Epithelial cell of esophagus (primary cell): ENCODE results near the gene CFAP299.
A peak's percentile ranks its signal among the peaks of the same experiment; 100 is the strongest.

ENCODE experiments used
- DNase-seq: peaks from one replicate; pipeline ENCODE4 v3.0.0; 2010; ENCODE audit warnings: low read depth
- H3K4me3 ChIP-seq: 2 replicates; pipeline ENCODE4 v1.5.1; 2011; ENCODE audit warnings: mild to moderate bottlenecking, low read length, control low read depth
- CTCF ChIP-seq: IDR thresholded peaks from 2 replicates; pipeline ENCODE4 v1.5.1; 2011; ENCODE audit warnings: low read depth, mild to moderate bottlenecking, low read length, control low read depth, inconsistent platforms; ENCODE audit not compliant: insufficient read depth; ENCODE audit errors: missing control alignments

Gene CFAP299

GRCh38 chr4:80578001-80578400 is 242.5 kb downstream of the CFAP299 start:
- H3K4me3 ChIP-seq = no peak overlapping the region
- TF ChIP-seq CTCF = no peak
- DNase-seq = no peak

- TF ChIP-seq CTCF = no peak
- no peak overlapping the region for H3K4me3 ChIP-seq
- DNase-seq = no peak
Measured at GRCh38 chr4:80585542-80585941, 250.0 kb downstream of the CFAP299 start.

GRCh38 chr4:80586716-80587115 is 251.2 kb downstream of the CFAP299 start:
- TF ChIP-seq CTCF = no peak
- DNase-seq = peak; percentile 74
- H3K4me3 ChIP-seq = no peak overlapping the region

- TF ChIP-seq CTCF = no peak
- DNase-seq = peak; percentile 90
- H3K4me3 ChIP-seq = no peak overlapping the region
Measured at GRCh38 chr4:80587871-80588385, 252.4 kb downstream of the CFAP299 start.

DNA sequence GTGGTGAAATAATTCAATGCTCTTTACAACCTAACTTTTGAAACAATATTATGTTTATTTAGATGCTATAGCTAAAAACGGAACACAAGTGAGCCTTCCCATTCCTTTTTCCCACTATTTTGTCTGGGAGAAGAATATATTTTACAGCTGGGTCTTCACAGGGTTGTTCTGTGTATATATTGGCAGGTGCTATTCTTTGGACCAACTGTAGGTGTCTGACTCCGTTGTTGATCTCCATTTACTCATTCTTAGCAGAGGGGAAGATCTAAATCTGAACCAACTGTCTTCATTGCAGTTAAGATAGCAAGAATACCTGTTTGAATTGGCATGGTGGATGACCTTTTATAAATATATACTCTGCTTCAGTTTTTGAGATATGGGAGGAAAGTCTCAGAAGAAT is 257.4 kb downstream of the CFAP299 start:
- peak; percentile 37 for TF ChIP-seq CTCF
- no peak overlapping the region for H3K4me3 ChIP-seq
- peak; percentile 6 for DNase-seq

DNA sequence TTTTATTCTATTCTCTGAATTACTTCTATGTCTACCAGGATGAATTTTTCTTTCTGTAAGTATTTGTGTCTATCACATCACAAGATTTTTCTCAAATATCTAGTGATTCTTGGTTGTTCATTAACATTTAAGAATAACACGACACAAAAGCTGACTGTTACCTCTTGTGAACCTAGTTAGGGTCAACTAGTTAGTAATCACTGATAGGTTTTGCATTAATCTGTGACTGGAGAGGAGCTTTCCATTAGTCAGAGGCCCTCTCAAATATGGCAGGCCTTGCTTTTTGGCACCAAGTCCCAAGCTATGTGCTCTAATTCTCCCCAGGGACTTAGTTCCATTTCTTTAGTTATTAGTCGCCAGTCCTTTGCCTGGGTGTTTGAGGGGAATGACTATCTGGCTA is 259.2 kb downstream of the CFAP299 start:
- no peak for TF ChIP-seq CTCF
- DNase-seq = no peak
- H3K4me3 ChIP-seq = no peak overlapping the region

- no peak overlapping the region for H3K4me3 ChIP-seq
- TF ChIP-seq CTCF = no peak
- DNase-seq = no peak
Measured at GRCh38 chr4:80608281-80608980, 272.9 kb downstream of the CFAP299 start.
